ENCODE results near the gene SSBP1. TPM values are rescaled to one million over a fixed set of nuclear protein-coding genes. Genes with fewer than 3 reads are reported as not detected.

The SSBP1 gene
- total RNA-seq, 6 experiments from 2014 or later: 122 to 180 (median 147) TPM

DNA sequence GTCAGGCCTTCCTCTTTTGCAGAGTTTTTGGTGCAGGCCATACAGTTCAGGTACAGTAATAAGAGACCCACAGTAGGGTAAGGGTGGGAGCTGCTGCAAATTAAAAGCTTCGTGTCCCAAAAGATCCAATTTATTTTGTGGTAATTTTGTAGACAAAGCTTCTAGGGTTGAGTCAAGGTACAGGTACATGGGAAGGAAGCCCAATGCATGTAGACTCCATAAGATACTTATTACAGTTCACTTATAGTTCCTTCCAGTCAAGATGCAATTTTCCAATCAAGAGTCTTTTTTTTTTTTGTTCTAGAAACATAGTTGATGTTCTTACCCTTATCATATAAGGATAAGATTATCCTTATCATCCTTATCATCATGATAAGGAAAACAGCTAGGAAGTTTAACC, 38.2 kb downstream of the SSBP1 start, which contains the start of gene TAS2R4:
Gene TAS2R4, plus strand, starts transcription at position 301 of the 400 bp plus-strand sequence. CDS start 1,815 bp downstream, outside the sequence.
- DNase-seq: no peak
- no peaks in the 10 kb centered on the region for H3K4me1 Mint-ChIP-seq (ENCODE audit: low read depth)
- TF ChIP-seq, protein P1, sequence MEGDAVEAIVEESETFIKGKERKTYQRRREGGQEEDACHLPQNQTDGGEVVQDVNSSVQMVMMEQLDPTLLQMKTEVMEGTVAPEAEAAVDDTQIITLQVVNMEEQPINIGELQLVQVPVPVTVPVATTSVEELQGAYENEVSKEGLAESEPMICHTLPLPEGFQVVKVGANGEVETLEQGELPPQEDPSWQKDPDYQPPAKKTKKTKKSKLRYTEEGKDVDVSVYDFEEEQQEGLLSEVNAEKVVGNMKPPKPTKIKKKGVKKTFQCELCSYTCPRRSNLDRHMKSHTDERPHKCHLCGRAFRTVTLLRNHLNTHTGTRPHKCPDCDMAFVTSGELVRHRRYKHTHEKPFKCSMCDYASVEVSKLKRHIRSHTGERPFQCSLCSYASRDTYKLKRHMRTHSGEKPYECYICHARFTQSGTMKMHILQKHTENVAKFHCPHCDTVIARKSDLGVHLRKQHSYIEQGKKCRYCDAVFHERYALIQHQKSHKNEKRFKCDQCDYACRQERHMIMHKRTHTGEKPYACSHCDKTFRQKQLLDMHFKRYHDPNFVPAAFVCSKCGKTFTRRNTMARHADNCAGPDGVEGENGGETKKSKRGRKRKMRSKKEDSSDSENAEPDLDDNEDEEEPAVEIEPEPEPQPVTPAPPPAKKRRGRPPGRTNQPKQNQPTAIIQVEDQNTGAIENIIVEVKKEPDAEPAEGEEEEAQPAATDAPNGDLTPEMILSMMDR (IDR thresholded peaks at IDR 0.05): no peak
- no peaks in the 10 kb centered on the region for H3K9me3 Mint-ChIP-seq
- H3K4me3 Mint-ChIP-seq: no peak within 1 kb of the TSS
- H3K27me3 Mint-ChIP-seq (ENCODE audit: insufficient read depth): peaks cover 1% of the 10 kb centered on the region
- H3K27ac Mint-ChIP-seq: no peak within 1 kb of the TSS
- H3K36me3 Mint-ChIP-seq (ENCODE audit: low read depth): peaks cover 8% of the 10 kb centered on the region

DNA sequence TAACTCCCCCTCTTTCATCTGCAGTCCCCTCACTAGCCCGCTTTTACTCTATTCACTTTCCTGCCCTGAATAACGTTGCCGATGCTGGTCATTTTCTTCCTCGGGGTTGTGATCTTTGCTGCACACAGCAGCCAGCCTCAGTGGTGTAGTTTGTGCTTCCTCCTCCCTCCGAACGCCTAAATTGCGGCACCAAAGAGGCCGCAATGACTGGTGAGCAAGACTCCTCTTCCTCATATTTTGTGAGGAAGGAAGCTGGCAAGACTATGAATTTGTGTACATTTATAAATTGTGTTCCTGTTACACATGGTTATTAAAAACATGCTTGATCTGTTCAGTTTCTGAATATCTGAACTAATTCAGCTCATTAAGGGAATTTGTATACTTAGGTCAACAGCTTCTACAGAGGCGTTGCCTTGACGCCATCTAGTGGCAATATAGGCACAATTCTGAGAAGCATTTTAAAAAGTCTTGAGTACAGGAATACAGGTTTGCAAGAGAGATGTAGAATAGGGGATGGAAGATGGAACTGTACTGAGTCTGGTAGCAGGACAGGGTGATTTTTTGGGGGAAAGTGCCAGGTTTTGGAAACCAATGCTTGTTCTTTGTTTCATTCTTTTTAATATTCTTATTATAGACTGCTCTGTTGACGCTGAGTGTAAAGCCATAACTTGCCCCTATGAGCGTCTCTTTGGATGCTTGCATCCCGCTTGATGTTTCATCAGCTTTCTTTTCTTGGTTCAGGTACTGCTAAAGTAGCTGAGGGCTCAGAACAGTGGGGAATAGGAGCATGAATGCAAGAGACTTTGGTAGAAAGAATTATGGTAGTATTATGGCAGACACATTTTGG, 47.8 kb downstream of the SSBP1 start:
- peak; percentile 39 for DNase-seq
- no peaks in the 10 kb centered on the region for H3K36me3 Mint-ChIP-seq (ENCODE audit: low read depth)
- no peaks in the 10 kb centered on the region for H3K9me3 Mint-ChIP-seq
- no peak overlapping the region for H3K27ac Mint-ChIP-seq
- TF ChIP-seq, protein P1 (IDR thresholded peaks at IDR 0.05): peak; percentile 86
- no peak overlapping the region for H3K4me3 Mint-ChIP-seq
- H3K27me3 Mint-ChIP-seq (ENCODE audit: insufficient read depth): no peaks in the 10 kb centered on the region
- no peaks in the 10 kb centered on the region for H3K4me1 Mint-ChIP-seq (ENCODE audit: low read depth)

DNA sequence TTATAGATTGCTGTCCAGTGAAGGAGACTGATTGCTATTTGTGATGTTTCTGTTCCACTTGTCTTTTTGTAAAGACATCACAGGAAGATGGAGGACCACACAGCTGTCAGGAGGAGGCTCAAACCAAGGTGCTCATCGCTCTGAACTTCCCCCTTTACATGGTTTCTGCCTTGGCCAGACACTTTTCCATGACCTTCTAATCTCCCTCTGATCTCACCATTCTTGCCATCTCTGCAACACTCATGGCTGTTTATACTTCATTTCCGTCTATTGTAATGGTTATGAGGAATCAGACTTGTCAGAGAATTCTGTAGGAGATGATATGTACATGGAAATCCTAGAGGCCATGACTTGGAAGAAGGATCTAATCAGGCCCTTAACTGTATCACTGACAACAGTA, 50.1 kb downstream of the SSBP1 start:
- no peaks in the 10 kb centered on the region for H3K4me1 Mint-ChIP-seq (ENCODE audit: low read depth)
- H3K4me3 Mint-ChIP-seq: no peak overlapping the region

DNA sequence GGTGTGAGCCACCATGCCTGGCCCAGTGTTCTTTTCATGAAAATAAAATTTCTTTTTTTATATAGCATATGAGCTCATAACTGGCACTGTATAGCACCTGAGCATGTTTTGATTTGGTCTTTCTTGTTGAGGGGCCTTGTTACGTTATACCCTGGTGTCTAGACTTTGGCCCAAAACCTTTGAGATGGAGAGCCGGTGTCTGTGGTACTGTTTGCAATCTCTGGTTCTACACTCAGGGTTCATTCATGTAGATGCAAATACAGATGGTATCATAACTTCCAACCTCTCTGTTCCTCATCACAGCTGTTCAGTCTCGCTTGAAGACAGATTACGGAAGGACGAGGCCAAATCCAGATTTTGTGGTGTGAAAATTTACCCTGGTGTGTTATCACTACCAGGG, 51.8 kb downstream of the SSBP1 start, which contains the start of gene TAS2R5:
Gene TAS2R5, plus strand, starts transcription at position 301 of the 400 bp plus-strand sequence. CDS start 145 bp downstream, outside the sequence.
- H3K27ac Mint-ChIP-seq: no peak within 1 kb of the TSS
- TF ChIP-seq, protein P1 (IDR thresholded peaks at IDR 0.05): no peak
- H3K4me1 Mint-ChIP-seq (ENCODE audit: low read depth): no peaks in the 10 kb centered on the region
- no peak for DNase-seq
- no peak within 1 kb of the TSS for H3K4me3 Mint-ChIP-seq
- no peaks in the 10 kb centered on the region for H3K9me3 Mint-ChIP-seq
- H3K36me3 Mint-ChIP-seq (ENCODE audit: low read depth): no peaks in the 10 kb centered on the region
- no peaks in the 10 kb centered on the region for H3K27me3 Mint-ChIP-seq (ENCODE audit: insufficient read depth)

More for the DNA sequence above, 50.1 kb downstream of the SSBP1 start:
- TF ChIP-seq, protein P1 (IDR thresholded peaks at IDR 0.05): no peak
- DNase-seq: no peak
- Mint-ChIP-seq H3K27ac (no peak overlapping the region), H3K9me3 (no peaks in the 10 kb centered on the region), H3K27me3 (ENCODE audit: insufficient read depth) (no peaks in the 10 kb centered on the region), H3K36me3 (ENCODE audit: low read depth) (no peaks in the 10 kb centered on the region)

DNA sequence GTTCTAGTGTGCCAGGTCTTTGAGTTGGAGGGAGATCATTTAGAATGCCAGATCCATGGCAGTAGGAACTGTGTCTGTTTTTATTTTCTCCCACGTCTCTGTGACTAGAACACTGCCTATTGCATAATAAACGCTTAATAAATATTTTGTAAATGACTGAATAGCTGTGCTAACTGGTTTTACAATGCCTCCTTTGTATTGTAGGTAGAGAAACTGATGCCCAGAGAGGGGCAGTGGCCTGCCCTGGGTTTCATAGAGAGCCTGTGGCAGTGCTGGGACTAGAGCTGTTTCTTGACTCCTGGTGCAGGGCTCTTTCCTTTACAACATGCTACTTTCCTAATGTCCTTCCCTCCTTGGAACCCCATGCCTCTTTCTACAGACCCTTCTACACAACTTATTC, 54.4 kb downstream of the SSBP1 start:
- Mint-ChIP-seq H3K27me3 (ENCODE audit: insufficient read depth) (peaks cover 2% of the 10 kb centered on the region; the same call in 1 of the 2 replicates), H3K27ac (no peak overlapping the region), H3K36me3 (ENCODE audit: low read depth) (no peaks in the 10 kb centered on the region), H3K4me1 (ENCODE audit: low read depth) (no peaks in the 10 kb centered on the region), H3K4me3 (no peak overlapping the region), H3K9me3 (no peaks in the 10 kb centered on the region)
- DNase-seq: no peak
- TF ChIP-seq, protein P1 (IDR thresholded peaks at IDR 0.05): no peak

Other genes with a start within 250 kb of the SSBP1 start
- gene AGK, start 186.9 kb upstream of the SSBP1 start, total RNA-seq (2021; fragmentation: NEBNext Ultra II Directional; extraction: Animal tissue kit (Norgen Biotek cat#: 25700)): 10 to 100 TPM; 14.7 to 18.0 (median 16.1) TPM
- gene DENND11, start 36.2 kb upstream of the SSBP1 start, total RNA-seq (2021; fragmentation: NEBNext Ultra II Directional; extraction: Animal tissue kit (Norgen Biotek cat#: 25700)): 1 to 10 TPM; 3.4 to 3.8 (median 3.6) TPM
- gene WEE2, start 30.0 kb upstream of the SSBP1 start, total RNA-seq (2021; fragmentation: NEBNext Ultra II Directional; extraction: Animal tissue kit (Norgen Biotek cat#: 25700)): not detected
- under 1 TPM in 2 of 6 experiments, not detected in 4; 0.17 to 0.26 TPM for gene TAS2R3, start 25.7 kb downstream of the SSBP1 start, total RNA-seq (2021; fragmentation: NEBNext Ultra II Directional; extraction: Animal tissue kit (Norgen Biotek cat#: 25700))
- under 1 TPM in 3 of 6 experiments, not detected in 3; 0.07 to 0.12 (median 0.07) TPM for gene TAS2R4, start 38.3 kb downstream of the SSBP1 start, total RNA-seq (2021; fragmentation: NEBNext Ultra II Directional; extraction: Animal tissue kit (Norgen Biotek cat#: 25700))
- gene TAS2R5, start 51.9 kb downstream of the SSBP1 start, total RNA-seq (2021; fragmentation: NEBNext Ultra II Directional; extraction: Animal tissue kit (Norgen Biotek cat#: 25700)): under 1 TPM in 4 of 6 experiments, not detected in 2; 0.17 to 0.21 (median 0.18) TPM
- gene PRSS37, start 103.1 kb downstream of the SSBP1 start, total RNA-seq (2021; fragmentation: NEBNext Ultra II Directional; extraction: Animal tissue kit (Norgen Biotek cat#: 25700)): not detected
- not detected for gene OR9A4, start 178.0 kb downstream of the SSBP1 start, total RNA-seq (2021; fragmentation: NEBNext Ultra II Directional; extraction: Animal tissue kit (Norgen Biotek cat#: 25700))
- gene CLEC5A, start 208.6 kb downstream of the SSBP1 start, total RNA-seq (2021; fragmentation: NEBNext Ultra II Directional; extraction: Animal tissue kit (Norgen Biotek cat#: 25700)): not detected
- not detected for gene TAS2R38, start 235.4 kb downstream of the SSBP1 start, total RNA-seq (2021; fragmentation: NEBNext Ultra II Directional; extraction: Animal tissue kit (Norgen Biotek cat#: 25700))

Data from HFFc6 (cell line).